GM20000 (cell line): Measurements from ENCODE around the gene ARHGEF6.

Experiments used
- DNase-seq: peaks from one replicate; pipeline ENCODE4 v3.0.0; 2012; ENCODE audit warnings: low spot score
- TF ChIP-seq, protein P1 (sequence below): IDR thresholded peaks from 2 replicates; pipeline ENCODE4 v1.5.1; 2012; ENCODE audit warnings: mild to moderate bottlenecking, control low read depth; ENCODE audit errors: extremely low read depth, missing control alignments

Gene ARHGEF6

DNA sequence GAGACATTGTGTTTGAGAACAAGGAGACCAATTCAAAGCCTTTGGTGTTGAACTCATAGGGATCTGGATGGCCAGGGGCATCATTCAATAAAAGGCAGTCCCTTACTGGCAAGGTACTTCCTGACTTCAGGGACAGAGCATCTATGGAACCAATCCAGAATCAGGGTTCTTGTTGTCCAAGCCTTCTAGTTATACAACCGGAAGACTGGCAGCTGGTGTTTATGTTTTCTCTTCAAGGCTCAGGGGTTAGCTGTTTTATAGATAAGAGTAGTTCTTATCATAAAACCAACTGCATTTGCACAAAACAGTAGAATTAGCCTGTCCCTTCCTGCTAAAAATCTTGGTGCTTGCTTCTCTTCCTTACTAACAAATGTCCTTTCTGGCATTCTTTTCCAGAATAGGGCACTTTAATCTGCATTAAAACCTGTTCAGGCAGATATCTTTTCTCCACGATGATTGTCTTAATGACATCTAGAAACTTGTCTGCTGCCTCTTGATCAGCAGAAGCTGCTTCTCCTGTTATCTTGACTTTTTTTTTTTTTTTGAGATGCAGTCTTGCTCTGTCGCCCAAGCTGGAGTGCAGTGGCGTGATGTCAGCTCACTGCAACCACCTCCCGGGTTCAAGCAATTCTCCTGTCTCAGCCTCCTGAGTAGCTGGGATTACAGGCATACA lies 38.4 kb upstream of the ARHGEF6 start:
- DNase-seq, result no peak
- TF ChIP-seq, protein P1, sequence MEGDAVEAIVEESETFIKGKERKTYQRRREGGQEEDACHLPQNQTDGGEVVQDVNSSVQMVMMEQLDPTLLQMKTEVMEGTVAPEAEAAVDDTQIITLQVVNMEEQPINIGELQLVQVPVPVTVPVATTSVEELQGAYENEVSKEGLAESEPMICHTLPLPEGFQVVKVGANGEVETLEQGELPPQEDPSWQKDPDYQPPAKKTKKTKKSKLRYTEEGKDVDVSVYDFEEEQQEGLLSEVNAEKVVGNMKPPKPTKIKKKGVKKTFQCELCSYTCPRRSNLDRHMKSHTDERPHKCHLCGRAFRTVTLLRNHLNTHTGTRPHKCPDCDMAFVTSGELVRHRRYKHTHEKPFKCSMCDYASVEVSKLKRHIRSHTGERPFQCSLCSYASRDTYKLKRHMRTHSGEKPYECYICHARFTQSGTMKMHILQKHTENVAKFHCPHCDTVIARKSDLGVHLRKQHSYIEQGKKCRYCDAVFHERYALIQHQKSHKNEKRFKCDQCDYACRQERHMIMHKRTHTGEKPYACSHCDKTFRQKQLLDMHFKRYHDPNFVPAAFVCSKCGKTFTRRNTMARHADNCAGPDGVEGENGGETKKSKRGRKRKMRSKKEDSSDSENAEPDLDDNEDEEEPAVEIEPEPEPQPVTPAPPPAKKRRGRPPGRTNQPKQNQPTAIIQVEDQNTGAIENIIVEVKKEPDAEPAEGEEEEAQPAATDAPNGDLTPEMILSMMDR, result no peak

DNA sequence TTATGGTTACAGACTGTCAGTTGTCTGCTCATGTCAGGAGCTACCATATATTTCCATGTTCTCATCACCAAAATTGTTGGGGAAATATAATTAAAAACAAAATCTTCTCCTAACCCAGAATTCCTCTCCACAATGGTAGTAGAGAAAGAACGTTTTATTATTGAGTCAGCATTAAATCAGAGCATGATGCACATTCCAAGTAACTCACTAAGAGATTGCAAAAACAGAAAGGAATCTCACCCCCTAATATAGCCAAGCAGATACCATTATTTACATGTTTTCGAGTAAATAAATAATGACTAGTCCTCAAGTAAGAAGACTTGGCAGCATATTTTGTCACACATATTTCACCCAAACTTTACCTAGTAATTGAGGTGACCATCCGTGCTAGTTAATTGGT lies 36.2 kb upstream of the ARHGEF6 start:
- DNase-seq, result no peak
- TF ChIP-seq, protein P1, result no peak

DNA sequence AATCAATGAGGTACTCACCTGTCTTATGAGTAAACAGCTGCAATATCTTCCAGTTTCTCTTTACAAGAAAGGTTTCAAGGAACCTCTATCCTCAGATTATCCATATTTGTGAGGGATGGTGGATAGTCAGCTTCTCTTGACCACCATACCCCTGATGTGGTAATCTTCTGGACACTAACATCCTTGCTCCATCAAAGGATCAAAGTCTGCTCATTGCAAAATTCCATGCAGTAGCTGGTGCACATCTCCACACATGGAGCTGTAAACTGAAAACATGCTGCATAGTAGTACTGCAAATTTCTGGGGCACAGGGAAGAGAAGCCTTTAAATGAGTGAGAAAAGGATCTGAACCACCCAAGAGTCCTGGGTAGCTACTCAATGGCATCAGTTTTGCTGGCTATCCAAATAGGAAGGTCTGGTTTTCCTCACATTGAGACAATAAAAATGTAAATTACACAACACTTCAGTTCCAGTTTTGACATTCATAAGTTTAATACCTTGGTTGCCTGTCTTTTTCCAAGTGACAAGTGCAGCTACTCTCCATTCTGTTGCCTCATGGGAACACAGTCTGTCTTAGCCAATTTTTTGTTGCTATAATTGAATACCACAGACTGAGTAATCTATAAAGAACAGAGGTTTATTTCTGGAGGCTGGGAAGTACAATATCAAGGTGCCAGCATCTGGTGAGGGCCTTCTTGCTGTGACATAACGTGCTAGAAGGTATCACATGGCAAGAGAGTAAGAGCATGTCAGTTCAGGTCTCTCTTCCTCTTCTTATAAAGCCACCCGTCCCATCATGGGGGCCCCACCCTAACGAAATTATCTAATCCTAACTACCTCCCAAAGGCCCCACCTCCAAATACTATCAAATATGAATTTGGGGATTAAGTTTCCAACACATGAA lies 34.4 kb upstream of the ARHGEF6 start:
- DNase-seq, result no peak

DNA sequence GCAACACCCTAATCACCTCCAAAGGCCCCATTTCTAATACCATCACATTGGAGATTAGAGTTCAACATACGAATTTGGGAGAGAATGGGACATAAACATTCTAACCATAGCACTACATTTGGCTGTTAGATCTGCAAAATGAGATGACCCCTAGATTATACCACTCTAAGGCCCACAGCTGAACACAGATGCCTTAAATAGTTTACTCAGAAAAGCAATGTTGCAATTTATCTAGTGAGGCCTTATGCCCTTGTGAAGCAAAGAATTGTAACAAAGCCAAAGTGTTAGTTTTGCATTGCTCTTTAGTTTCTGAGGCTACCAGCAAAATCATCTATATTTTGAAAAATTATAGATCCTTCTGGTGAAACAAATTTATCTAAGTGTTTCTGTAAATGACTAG lies 31.6 kb upstream of the ARHGEF6 start:
- DNase-seq, result no peak
- TF ChIP-seq, protein P1, result no peak

More for the DNA sequence above, 34.4 kb upstream of the ARHGEF6 start:
- TF ChIP-seq, protein P1, result no peak

DNA sequence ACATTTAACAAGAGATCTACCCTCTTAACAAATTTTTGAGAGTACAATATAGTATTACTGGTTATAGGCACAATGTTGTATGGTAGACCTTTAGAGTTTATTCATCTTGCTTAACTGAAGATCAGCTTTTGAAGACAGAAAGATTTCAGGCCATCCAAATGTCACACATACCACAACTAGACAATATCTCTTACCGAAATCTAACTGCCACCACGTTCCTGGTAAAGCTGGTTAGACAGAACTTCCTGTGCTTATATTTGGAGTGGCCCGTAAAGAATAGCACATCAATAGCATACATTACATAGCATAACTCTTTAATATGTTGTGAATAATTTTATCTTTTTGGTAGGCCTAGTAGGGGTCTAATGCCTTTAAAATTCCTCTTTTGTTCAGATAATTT lies 29.8 kb upstream of the ARHGEF6 start:
- DNase-seq, result no peak
- TF ChIP-seq, protein P1, result no peak

DNA sequence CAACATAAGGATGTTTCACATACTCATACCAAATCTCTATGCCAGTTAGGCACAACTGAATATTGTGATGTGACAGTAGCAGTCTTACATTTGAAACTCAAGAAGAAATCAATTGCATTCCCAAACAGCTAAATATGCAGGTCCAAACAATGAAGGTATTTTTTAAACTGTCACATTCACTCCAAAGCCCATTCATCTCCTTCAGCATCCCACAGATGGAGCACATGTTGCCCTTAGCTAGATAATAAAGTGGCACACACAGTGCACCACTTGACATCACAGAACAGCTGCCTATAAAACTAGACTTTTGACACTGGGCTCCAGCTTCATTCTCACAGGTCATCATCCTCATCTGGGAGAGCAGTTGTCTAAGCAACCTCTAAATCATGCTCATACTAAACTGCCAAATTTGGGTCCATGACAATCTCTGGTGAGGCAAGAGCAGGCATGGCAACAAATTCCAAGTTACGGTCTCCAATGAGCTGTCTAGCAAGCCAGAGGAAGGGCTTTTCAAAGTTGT lies 26.2 kb upstream of the ARHGEF6 start:
- TF ChIP-seq, protein P1, result no peak
- DNase-seq, result no peak

DNA sequence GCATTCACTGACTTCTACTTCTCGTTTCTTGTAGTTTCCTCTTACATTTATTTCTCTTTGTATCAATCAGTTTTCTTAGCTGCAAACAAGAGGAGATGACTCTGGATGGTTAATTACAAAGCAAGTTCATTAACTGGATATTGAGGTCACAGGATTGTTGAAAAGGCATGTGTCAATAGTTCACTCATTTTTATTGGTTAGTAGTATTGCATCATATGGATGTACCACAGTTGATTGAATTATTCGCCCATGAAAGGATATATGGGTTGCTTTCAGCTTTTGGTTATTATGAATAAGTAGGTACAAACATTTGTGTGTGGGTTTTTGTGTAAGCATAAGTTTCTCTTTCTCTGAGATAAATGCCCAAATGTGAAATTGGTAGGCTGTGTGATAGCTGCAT lies 21.8 kb upstream of the ARHGEF6 start:
- TF ChIP-seq, protein P1, result no peak
- DNase-seq, result no peak
